Measurements from ENCODE around the gene OR5H6. TPM values are rescaled to one million over a fixed set of nuclear protein-coding genes. Genes with fewer than 3 reads are reported as not detected.

OR5H6 gene
- total and polyA plus RNA-seq, 4 donors, result not detected

DNA sequence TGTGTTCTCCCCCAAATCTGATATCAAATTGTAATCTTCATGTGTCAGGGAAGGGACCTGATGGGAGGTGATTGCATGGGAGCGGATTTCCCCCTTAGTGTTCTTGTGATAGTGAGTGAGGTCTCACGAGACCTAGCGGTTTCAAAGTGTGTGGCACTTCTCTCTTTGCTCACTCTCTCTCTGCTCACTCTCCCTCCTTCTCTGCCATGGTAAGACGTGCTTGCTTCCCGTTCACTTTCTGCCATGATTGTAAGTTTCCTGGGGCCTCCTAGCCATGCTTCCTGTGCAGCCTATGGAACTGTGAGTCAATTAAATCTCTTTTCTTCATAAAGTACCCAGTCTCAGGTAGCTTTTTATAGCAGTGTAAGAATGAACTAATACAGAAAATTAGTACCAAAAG, 30.6 kb upstream of the OR5H6 start:
- peaks cover 0 to 2% (median 0%) of the 10 kb centered on the region in 4 donors for H3K27me3 ChIP-seq (ENCODE audit: control insufficient read depth in 4 of 4, insufficient read depth in 4 of 4, low read length in 3 of 4)
- 54% methylated on average over 5 of the region's 5 CpGs for WGBS
- no peak overlapping the region for H3K27ac ChIP-seq (ENCODE audit: low read depth in 1 of 2, low read length in 2 of 2)
- H3K9me3 ChIP-seq (ENCODE audit: control insufficient read depth in 4 of 4, low read length in 3 of 4), result no peaks in the 10 kb centered on the region
- H3K36me3 ChIP-seq (ENCODE audit: control insufficient read depth in 4 of 4, insufficient read depth in 3 of 4, low read depth in 1 of 4, low read length in 3 of 4), result no peaks in the 10 kb centered on the region
- TF ChIP-seq EGR1 (IDR thresholded peaks at IDR 0.05; ENCODE audit: low read depth in 2 of 2) (no peak), RXRA (IDR thresholded peaks at IDR 0.05) (no peak), FOXA1 (IDR thresholded peaks at IDR 0.05) (no peak)
- TF ChIP-seq, protein P1, sequence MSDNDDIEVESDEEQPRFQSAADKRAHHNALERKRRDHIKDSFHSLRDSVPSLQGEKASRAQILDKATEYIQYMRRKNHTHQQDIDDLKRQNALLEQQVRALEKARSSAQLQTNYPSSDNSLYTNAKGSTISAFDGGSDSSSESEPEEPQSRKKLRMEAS (IDR thresholded peaks at IDR 0.05), result no peak
- TF ChIP-seq, protein P2, sequence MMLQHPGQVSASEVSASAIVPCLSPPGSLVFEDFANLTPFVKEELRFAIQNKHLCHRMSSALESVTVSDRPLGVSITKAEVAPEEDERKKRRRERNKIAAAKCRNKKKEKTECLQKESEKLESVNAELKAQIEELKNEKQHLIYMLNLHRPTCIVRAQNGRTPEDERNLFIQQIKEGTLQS (IDR thresholded peaks at IDR 0.05), result no peak
- no peak for DNase-seq (ENCODE audit: low spot score)
- no peak overlapping the region for H3K9ac ChIP-seq (ENCODE audit: low read depth in 1 of 2, low read length in 2 of 2)
- no peaks in the 10 kb centered on the region for H3K4me1 ChIP-seq (ENCODE audit: control insufficient read depth in 4 of 4, insufficient read depth in 4 of 4, low read length in 3 of 4)
- no peak overlapping the region for H3K4me3 ChIP-seq (ENCODE audit: low read depth in 1 of 3, low read length in 3 of 3)

DNA sequence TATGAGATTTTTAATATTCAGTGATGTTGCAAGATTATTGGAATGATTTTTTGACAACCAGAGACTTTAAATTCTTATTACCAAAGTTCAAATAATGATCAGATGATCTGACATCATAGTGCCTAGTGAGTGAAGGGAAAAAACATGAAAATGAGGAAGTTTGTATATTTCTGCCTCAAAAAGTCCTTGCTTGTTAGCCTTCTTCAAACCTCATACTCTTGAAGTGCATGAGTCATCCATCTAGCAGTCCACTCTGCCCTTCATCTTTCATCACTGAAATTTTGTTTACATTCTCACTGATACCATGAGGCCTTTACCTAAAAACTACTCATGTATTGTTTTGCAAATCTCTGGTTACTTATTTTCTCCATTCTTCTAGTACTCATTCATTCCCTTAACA, 23.9 kb upstream of the OR5H6 start:
- TF ChIP-seq, protein P2 (IDR thresholded peaks at IDR 0.05), result no peak
- Histone ChIP-seq H3K4me3 (ENCODE audit: low read depth in 1 of 3, low read length in 3 of 3) (no peak overlapping the region), H3K36me3 (ENCODE audit: control insufficient read depth in 4 of 4, insufficient read depth in 3 of 4, low read depth in 1 of 4, low read length in 3 of 4) (no peaks in the 10 kb centered on the region), H3K27me3 (ENCODE audit: control insufficient read depth in 4 of 4, insufficient read depth in 4 of 4, low read length in 3 of 4) (no peaks in the 10 kb centered on the region), H3K27ac (ENCODE audit: low read depth in 1 of 2, low read length in 2 of 2) (no peak overlapping the region), H3K9me3 (ENCODE audit: control insufficient read depth in 4 of 4, low read length in 3 of 4) (no peaks in the 10 kb centered on the region), H3K9ac (ENCODE audit: low read depth in 1 of 2, low read length in 2 of 2) (no peak overlapping the region), H3K4me1 (ENCODE audit: control insufficient read depth in 4 of 4, insufficient read depth in 4 of 4, low read length in 3 of 4) (no peaks in the 10 kb centered on the region)
- no peak for DNase-seq (ENCODE audit: low spot score)

DNA sequence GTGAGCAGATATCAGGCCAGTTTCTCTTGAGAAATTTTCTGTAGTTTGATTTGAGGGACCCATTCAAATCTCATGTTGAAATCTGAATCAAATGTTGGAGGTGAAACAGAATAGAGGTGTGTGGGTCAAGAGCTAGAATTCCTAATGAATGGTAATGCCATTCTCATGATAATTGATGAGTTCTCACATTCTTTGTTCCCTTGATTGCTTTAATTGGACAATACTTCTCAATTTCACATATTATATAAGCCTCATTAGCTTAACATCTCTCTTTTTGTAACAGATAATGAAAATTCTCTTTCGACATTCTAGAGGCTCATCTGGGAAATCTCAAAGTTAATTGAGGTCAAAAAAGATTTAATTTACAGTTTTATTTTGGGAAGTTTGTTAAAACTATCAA, 21.9 kb upstream of the OR5H6 start:
- Histone ChIP-seq H3K4me3 (ENCODE audit: low read depth in 1 of 3, low read length in 3 of 3) (no peak overlapping the region), H3K27ac (ENCODE audit: low read depth in 1 of 2, low read length in 2 of 2) (no peak overlapping the region), H3K27me3 (ENCODE audit: control insufficient read depth in 4 of 4, insufficient read depth in 4 of 4, low read length in 3 of 4) (no peaks in the 10 kb centered on the region), H3K9me3 (ENCODE audit: control insufficient read depth in 4 of 4, low read length in 3 of 4) (no peaks in the 10 kb centered on the region), H3K9ac (ENCODE audit: low read depth in 1 of 2, low read length in 2 of 2) (no peak overlapping the region), H3K36me3 (ENCODE audit: control insufficient read depth in 4 of 4, insufficient read depth in 3 of 4, low read depth in 1 of 4, low read length in 3 of 4) (no peaks in the 10 kb centered on the region), H3K4me1 (ENCODE audit: control insufficient read depth in 4 of 4, insufficient read depth in 4 of 4, low read length in 3 of 4) (no peaks in the 10 kb centered on the region)
- 60% methylated on average over 1 of the region's 1 CpG for WGBS
- DNase-seq (ENCODE audit: low spot score), result no peak
- TF ChIP-seq RAD21 (IDR thresholded peaks at IDR 0.05), result no peak
- no peak for TF ChIP-seq TAF1 (conservative IDR thresholded peaks at IDR 0.05)
- TF ChIP-seq NR2F2 (IDR thresholded peaks at IDR 0.05), result no peak
- TF ChIP-seq FOXA1 (IDR thresholded peaks at IDR 0.05), result no peak
- no peak for TF ChIP-seq HNF4A (conservative IDR thresholded peaks at IDR 0.05)
- no peak for TF ChIP-seq GABPA (IDR thresholded peaks at IDR 0.05 in 1 of 2, conservative IDR thresholded peaks at IDR 0.05 in 1 of 2)
- TF ChIP-seq RXRA (IDR thresholded peaks at IDR 0.05), result no peak
- TF ChIP-seq, protein P3, sequence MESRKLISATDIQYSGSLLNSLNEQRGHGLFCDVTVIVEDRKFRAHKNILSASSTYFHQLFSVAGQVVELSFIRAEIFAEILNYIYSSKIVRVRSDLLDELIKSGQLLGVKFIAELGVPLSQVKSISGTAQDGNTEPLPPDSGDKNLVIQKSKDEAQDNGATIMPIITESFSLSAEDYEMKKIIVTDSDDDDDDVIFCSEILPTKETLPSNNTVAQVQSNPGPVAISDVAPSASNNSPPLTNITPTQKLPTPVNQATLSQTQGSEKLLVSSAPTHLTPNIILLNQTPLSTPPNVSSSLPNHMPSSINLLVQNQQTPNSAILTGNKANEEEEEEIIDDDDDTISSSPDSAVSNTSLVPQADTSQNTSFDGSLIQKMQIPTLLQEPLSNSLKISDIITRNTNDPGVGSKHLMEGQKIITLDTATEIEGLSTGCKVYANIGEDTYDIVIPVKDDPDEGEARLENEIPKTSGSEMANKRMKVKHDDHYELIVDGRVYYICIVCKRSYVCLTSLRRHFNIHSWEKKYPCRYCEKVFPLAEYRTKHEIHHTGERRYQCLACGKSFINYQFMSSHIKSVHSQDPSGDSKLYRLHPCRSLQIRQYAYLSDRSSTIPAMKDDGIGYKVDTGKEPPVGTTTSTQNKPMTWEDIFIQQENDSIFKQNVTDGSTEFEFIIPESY (IDR thresholded peaks at IDR 0.05), result no peak
- TF ChIP-seq EGR1 (IDR thresholded peaks at IDR 0.05; ENCODE audit: low read depth in 2 of 2), result no peak

DNA sequence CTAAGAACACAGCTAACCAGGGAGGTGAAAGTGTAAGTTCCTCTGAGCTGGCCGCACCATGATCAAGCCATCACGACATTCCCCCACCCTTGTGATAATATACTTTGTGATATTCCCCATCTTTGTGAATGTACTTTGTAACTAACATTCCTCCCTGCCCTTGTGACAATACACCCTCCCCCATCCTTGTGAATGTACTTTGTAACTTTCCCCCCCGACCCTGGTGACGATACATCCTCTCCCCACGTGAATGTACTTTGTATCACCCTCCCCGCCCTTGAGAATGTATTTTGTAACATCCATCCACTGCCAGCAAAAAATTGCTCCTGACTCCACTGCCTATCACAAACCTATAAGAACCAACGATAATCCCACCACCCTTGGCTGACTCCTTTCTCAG, 20.2 kb upstream of the OR5H6 start:
- TF ChIP-seq, protein P4, sequence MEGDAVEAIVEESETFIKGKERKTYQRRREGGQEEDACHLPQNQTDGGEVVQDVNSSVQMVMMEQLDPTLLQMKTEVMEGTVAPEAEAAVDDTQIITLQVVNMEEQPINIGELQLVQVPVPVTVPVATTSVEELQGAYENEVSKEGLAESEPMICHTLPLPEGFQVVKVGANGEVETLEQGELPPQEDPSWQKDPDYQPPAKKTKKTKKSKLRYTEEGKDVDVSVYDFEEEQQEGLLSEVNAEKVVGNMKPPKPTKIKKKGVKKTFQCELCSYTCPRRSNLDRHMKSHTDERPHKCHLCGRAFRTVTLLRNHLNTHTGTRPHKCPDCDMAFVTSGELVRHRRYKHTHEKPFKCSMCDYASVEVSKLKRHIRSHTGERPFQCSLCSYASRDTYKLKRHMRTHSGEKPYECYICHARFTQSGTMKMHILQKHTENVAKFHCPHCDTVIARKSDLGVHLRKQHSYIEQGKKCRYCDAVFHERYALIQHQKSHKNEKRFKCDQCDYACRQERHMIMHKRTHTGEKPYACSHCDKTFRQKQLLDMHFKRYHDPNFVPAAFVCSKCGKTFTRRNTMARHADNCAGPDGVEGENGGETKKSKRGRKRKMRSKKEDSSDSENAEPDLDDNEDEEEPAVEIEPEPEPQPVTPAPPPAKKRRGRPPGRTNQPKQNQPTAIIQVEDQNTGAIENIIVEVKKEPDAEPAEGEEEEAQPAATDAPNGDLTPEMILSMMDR (IDR thresholded peaks at IDR 0.05; ENCODE audit: low read depth, low read length, missing input control), result no peak
- TF ChIP-seq RXRA (IDR thresholded peaks at IDR 0.05), result no peak
- Histone ChIP-seq H3K27me3 (ENCODE audit: control insufficient read depth in 4 of 4, insufficient read depth in 4 of 4, low read length in 3 of 4) (no peaks in the 10 kb centered on the region), H3K4me3 (ENCODE audit: low read depth in 1 of 3, low read length in 3 of 3) (no peak overlapping the region), H3K9me3 (ENCODE audit: control insufficient read depth in 4 of 4, low read length in 3 of 4) (no peaks in the 10 kb centered on the region), H3K9ac (ENCODE audit: low read depth in 1 of 2, low read length in 2 of 2) (no peak overlapping the region), H3K4me1 (ENCODE audit: control insufficient read depth in 4 of 4, insufficient read depth in 4 of 4, low read length in 3 of 4) (no peaks in the 10 kb centered on the region), H3K36me3 (ENCODE audit: control insufficient read depth in 4 of 4, insufficient read depth in 3 of 4, low read depth in 1 of 4, low read length in 3 of 4) (no peaks in the 10 kb centered on the region), H3K27ac (ENCODE audit: low read depth in 1 of 2, low read length in 2 of 2) (no peak overlapping the region)
- 54% methylated on average over 7 of the region's 7 CpGs for WGBS
- no peak for DNase-seq (ENCODE audit: low spot score)

All from liver (tissue), 9 donors.